Activated CD8-positive, alpha-beta T cell treated with anti-CD3 and anti-CD28 coated beads for 36 hours (primary cell): ENCODE measurements around the gene TSHR. TPM values are rescaled to one million over a fixed set of nuclear protein-coding genes. Genes with fewer than 3 reads are reported as not detected.
"Not testable (repeated sequence)": the region's sequence is repeated elsewhere in the genome, so short reads cannot be mapped to it uniquely, and the experiment has no call there.

Source experiments
- ATAC-seq: fragments of 200-7000 bp; cut with Tn5 transposase; one replicate; pipeline ENCODE4 v1.10.0; 2021; ENCODE audit warnings: mild to moderate bottlenecking, moderate library complexity
- CTCF ChIA-PET: fragments of 350-600 bp; sonication (Branson Sonifier 250); formaldehyde crosslinking; loops from one replicate; lab custom pipeline; 2021; ENCODE audit warnings: antibody characterized with exemption; lab: Charles Lee
- POLR2A ChIA-PET: fragments of 350-600 bp; sonication (Branson Sonifier 250); formaldehyde crosslinking; loops from one replicate; lab custom pipeline; 2021; ENCODE audit warnings: antibody characterized with exemption; lab: Charles Lee
- DNase-seq: peaks from one replicate; pipeline ENCODE4 v3.0.0-alpha.2; 2020
- H3K27ac Mint-ChIP-seq: one replicate; pipeline ENCODE4 v1.8.0; 2021; ENCODE audit warnings: mild to moderate bottlenecking, mixed read lengths
- H3K27me3 Mint-ChIP-seq: one replicate; pipeline ENCODE4 v1.8.0; 2021; ENCODE audit warnings: mixed read lengths
- H3K36me3 Mint-ChIP-seq: one replicate; pipeline ENCODE4 v1.8.0; 2021; ENCODE audit warnings: low read depth, mixed read lengths
- H3K4me1 Mint-ChIP-seq: one replicate; pipeline ENCODE4 v1.8.0; 2021; ENCODE audit warnings: low read depth, mixed read lengths
- H3K4me3 Mint-ChIP-seq: one replicate; pipeline ENCODE4 v1.8.0; 2021; ENCODE audit warnings: mild to moderate bottlenecking, moderate library complexity, mixed read lengths
- H3K9me3 Mint-ChIP-seq: one replicate; pipeline ENCODE4 v1.8.0; 2021; ENCODE audit warnings: mixed read lengths
- intact Hi-C: fragments of 100-400 bp; cut with micrococcal nuclease; formaldehyde crosslinking; loops from one replicate; pipeline ENCODE4 v1.10.0; 2022
- total RNA-seq, 2 experiments: library from RNA; stranded (reverse); gene quantifications; one replicate each; pipeline ENCODE4 v1.2.3, GENCODE V29; 2021
- TF ChIP-seq, protein P1 (sequence below): fragments of 200-600 bp; IDR thresholded peaks from one replicate; pipeline ENCODE4 v1.8.0; 2022; ENCODE audit warnings: antibody characterized with exemption, mild to moderate bottlenecking

TSHR gene
- total RNA-seq, 2 experiments from 2014 or later: 0.31 TPM; not detected in 1

DNA sequence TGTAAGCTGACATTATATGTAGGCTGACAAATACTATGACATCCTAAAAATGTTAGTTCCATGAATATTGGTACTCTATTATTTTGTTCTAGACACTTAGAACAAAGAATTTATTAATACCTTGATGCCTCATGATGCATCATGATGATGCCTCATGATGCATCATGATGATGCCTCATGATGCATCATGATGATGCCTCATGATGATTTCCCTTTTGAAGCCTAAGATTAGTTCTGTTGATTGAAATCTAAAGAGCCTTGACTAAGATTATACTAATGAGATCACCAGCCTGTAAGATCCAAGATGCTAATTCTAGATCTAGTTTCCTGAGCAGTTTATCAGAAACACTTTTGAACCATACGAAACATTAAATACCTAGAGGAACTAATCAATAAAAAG, 9.2 kb upstream of the TSHR start:
- Mint-ChIP-seq H3K9me3 (peaks cover 5% of the 10 kb centered on the region), H3K27ac (peak overlapping the region; percentile 64), H3K4me1 (peaks cover 27% of the 10 kb centered on the region), H3K27me3 (no peaks in the 10 kb centered on the region), H3K36me3 (peaks cover 3% of the 10 kb centered on the region), H3K4me3 (no peak overlapping the region)
- ChIA-PET CTCF (interaction anchor here (1.6 kb wide), 1 partner anchor 50 kb away, joined by 3 read pairs; no protein-coding TSS in a partner anchor), POLR2A (no interaction called here)
- intact Hi-C loops: no loop called here
- TF ChIP-seq, protein P1, sequence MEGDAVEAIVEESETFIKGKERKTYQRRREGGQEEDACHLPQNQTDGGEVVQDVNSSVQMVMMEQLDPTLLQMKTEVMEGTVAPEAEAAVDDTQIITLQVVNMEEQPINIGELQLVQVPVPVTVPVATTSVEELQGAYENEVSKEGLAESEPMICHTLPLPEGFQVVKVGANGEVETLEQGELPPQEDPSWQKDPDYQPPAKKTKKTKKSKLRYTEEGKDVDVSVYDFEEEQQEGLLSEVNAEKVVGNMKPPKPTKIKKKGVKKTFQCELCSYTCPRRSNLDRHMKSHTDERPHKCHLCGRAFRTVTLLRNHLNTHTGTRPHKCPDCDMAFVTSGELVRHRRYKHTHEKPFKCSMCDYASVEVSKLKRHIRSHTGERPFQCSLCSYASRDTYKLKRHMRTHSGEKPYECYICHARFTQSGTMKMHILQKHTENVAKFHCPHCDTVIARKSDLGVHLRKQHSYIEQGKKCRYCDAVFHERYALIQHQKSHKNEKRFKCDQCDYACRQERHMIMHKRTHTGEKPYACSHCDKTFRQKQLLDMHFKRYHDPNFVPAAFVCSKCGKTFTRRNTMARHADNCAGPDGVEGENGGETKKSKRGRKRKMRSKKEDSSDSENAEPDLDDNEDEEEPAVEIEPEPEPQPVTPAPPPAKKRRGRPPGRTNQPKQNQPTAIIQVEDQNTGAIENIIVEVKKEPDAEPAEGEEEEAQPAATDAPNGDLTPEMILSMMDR: no peak
- DNase-seq (no peak), ATAC-seq (no peak)

DNA sequence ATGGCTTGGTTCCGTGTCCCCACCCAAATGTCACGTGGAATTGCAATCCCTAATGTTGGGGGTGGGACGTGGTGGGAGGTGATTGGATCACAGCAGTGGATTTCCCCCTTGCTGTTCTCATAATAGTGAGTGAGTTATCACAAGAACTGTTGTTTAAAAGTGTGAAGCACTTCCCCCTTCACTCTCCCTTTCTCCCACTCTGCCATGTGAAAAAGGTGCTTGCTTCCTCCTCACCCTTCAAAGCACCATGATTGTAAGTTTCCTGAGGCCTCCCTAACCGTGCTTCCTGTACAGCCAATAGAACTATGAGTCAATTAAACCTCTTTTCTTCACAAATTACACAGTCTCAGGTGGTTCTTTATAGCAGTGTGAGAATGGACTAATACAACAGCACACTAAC, 8.6 kb upstream of the TSHR start:
- POLR2A ChIA-PET: interaction anchor here (0.7 kb wide), 1 partner anchor 118 kb away, joined by 3 read pairs; no protein-coding TSS in a partner anchor
- TF ChIP-seq, protein P1: no peak
- CTCF ChIA-PET: interaction anchor here (1.6 kb wide), 1 partner anchor 50 kb away, joined by 3 read pairs; no protein-coding TSS in a partner anchor
- no peak overlapping the region for H3K4me3 Mint-ChIP-seq
- peaks cover 1% of the 10 kb centered on the region for H3K27me3 Mint-ChIP-seq
- H3K36me3 Mint-ChIP-seq: peaks cover 3% of the 10 kb centered on the region
- H3K27ac Mint-ChIP-seq: no peak overlapping the region
- DNase-seq (no peak), ATAC-seq (no peak)
- intact Hi-C loops: no loop called here
- peaks cover 5% of the 10 kb centered on the region for H3K9me3 Mint-ChIP-seq
- peaks cover 27% of the 10 kb centered on the region for H3K4me1 Mint-ChIP-seq

DNA sequence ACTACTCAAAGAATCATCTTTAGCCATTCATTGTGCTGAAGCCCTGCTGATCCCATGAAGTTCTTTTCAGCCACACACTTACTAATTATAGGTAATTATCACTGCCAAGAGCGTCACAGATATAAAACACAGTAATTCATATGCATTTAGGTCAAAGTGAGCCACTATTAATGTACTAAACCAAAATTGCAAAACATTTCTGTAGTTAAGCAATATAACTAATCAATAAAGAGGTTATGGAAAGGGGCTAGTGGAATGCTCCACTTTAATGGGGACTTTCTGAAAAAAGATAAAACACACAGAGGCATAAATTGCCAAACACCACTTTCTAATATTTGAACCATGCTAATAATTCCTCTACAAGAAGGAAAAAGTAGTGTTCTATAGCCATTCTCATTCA, 7.1 kb upstream of the TSHR start:
- CTCF ChIA-PET: no interaction called here
- Mint-ChIP-seq H3K4me1 (peaks cover 18% of the 10 kb centered on the region), H3K9me3 (peaks cover 5% of the 10 kb centered on the region), H3K27ac (no peak overlapping the region), H3K36me3 (peaks cover 3% of the 10 kb centered on the region), H3K27me3 (peaks cover 1% of the 10 kb centered on the region), H3K4me3 (no peak overlapping the region)
- ATAC-seq (no peak), DNase-seq (no peak)
- POLR2A ChIA-PET: no interaction called here
- TF ChIP-seq, protein P1: no peak
- intact Hi-C loops: no loop called here

DNA sequence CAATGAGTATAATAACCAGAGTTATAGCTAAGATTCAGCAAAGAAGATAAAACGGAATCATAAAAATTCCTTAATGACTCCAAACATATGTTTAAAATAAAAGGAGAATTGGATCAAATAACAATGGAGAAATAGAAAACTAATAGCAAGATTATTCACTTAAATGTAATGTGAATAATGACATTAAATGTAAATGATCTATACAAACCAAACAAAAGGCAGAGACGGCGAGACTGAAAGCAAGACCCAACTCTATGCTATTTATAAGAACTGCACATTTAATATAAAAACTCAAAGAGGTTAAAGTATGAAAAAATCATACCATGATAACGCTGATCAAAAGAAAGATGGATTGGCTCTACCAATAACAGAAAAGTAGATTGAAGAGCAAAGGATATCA, 3.9 kb upstream of the TSHR start:
- DNase-seq (no peak), ATAC-seq (no peak)
- ChIA-PET POLR2A (interaction anchor here (0.6 kb wide), 1 partner anchor 37 kb away, joined by 3 read pairs; no protein-coding TSS in a partner anchor), CTCF (interaction anchor here (1.0 to 3.5 kb wide), 2 partner anchors 35 to 38 kb away, joined by 3 to 12 read pairs; no protein-coding TSS in a partner anchor)
- H3K36me3 Mint-ChIP-seq: peaks cover under 1% of the 10 kb centered on the region
- H3K4me1 Mint-ChIP-seq: peaks cover 20% of the 10 kb centered on the region
- H3K9me3 Mint-ChIP-seq: peaks cover 2% of the 10 kb centered on the region
- intact Hi-C loops: loop anchor here (10.0 kb wide), 2 partner anchors 113 to 513 kb away; no protein-coding TSS in a partner anchor
- no peak overlapping the region for H3K27ac Mint-ChIP-seq
- H3K27me3 Mint-ChIP-seq: peaks cover 5% of the 10 kb centered on the region
- H3K4me3 Mint-ChIP-seq: no peak overlapping the region
- TF ChIP-seq, protein P1: no peak

DNA sequence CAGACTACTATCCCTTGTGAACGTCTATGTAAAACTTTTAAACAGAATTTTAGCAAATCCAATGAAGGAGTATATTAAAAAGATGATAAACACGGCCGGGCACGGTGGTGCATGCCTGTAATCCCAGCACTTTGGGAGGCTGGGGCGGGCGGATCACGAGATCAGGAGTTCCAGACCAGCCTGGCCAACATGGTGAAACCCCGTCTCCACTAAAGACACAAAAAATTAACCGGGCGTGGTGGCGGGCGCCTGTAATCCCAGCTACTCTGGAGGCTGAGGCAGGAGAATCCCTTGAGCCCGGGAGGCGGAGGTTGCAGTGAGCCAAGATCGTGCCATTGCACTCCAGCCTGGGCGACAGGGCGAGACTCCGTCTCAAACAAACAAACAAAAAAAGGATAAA, 2.2 kb upstream of the TSHR start:
- H3K4me3 Mint-ChIP-seq, H3K27ac Mint-ChIP-seq, ATAC-seq, DNase-seq, H3K27me3 Mint-ChIP-seq, H3K9me3 Mint-ChIP-seq, POLR2A ChIA-PET, H3K36me3 Mint-ChIP-seq: not testable (repeated sequence)
- peaks cover 24% of the 10 kb centered on the region for H3K4me1 Mint-ChIP-seq
- intact Hi-C loops: loop anchor here (10.0 kb wide), 2 partner anchors 112 to 512 kb away; no protein-coding TSS in a partner anchor
- CTCF ChIA-PET: interaction anchor here (1.0 to 11.2 kb wide), 4 partner anchors 19 to 218 kb away, joined by 3 to 194 read pairs (median 6); no protein-coding TSS in a partner anchor
